T-helper 2 cell treated with Interferon-gamma antibody and Interleukin-4, amounts not matched to agents 100 ng/mL and 5 ng/mL, for 36 hours (primary cell): ENCODE data around the gene ZNF8. TPM values are rescaled to one million over a fixed set of nuclear protein-coding genes. Genes with fewer than 3 reads are reported as not detected.
"Not testable (repeated sequence)": the region's sequence is repeated elsewhere in the genome, so short reads cannot be mapped to it uniquely, and the experiment has no call there.

Experiments used
- intact Hi-C: fragments of 100-400 bp; cut with micrococcal nuclease; formaldehyde crosslinking; loops from one replicate; pipeline ENCODE4 v1.15.1; 2023
- total RNA-seq: library from RNA; stranded (reverse); gene quantifications from 2 replicates; pipeline ENCODE4 v1.2.3, GENCODE V29; 2022

ZNF8 gene
- total RNA-seq, 1 donor from 2014 or later = 4.9 TPM

- intact Hi-C loops = no loop called here
These were observed 16.1 kb downstream of the ZNF8 start for GRCh38 chr19:58294743-58295374.

- intact Hi-C loops = no loop called here
These were observed 17.3 kb downstream of the ZNF8 start for GRCh38 chr19:58296104-58296503.

DNA sequence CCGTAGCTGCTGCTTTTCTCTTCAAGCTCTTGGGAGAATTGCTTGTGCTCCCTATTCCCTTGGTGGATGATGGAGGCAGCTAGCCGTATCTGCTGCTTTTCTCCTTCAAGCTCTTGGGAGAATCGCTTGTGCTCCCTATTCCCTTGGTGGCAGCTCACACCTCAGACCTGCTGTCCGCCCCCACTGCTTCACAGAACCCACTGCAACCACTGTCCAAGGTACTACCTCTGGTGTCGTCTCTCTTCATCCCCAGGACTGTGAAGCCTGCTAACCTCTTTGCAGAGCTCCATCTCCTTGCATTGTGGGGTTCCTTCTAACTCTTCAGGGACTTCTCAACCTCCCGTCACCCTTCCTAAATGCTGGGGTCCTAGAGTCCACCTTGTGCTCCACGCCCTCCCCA is 21.9 kb downstream of the ZNF8 start:
- intact Hi-C loops = no loop called here

DNA sequence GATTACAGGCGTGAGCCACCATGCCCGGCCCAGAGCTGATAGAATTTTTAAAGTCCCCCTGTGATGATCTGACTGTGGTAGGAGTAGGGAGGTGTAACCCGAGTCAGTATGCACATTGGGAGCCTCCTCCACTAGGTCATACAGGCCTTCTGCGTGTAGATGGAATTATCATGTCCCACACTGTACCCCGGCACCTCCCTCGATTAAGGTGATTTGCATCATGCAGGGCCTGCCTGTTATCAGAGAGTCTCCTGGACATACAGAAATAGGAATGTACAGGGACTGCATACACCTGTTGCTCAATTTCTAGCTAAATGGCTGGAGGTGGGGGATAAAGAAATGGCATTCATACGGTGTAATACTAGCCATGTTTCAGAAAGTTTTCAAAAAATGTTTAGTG is 25.5 kb downstream of the ZNF8 start:
- intact Hi-C loops = no loop called here

DNA sequence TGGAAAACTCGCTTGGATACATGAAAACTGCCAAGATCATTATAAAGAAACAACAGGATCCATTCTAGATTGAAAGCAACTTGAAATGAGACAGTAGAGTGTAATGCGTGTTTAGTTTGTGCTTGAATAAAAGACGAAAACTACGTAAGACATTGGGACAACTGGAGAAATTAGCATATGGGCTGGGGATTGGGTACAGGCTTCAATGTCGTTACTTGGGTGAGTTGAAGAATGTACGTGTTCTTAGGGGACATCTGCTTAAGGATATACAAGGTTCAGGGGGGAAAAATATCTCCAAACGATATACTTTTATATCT is 26.0 kb downstream of the ZNF8 start:
- intact Hi-C loops = loop anchor here (1.0 kb wide), 7 partner anchors 23 to 147 kb away; partner anchors contain the start of genes ZNF132, ZNF274, ZNF324B and ZNF497

DNA sequence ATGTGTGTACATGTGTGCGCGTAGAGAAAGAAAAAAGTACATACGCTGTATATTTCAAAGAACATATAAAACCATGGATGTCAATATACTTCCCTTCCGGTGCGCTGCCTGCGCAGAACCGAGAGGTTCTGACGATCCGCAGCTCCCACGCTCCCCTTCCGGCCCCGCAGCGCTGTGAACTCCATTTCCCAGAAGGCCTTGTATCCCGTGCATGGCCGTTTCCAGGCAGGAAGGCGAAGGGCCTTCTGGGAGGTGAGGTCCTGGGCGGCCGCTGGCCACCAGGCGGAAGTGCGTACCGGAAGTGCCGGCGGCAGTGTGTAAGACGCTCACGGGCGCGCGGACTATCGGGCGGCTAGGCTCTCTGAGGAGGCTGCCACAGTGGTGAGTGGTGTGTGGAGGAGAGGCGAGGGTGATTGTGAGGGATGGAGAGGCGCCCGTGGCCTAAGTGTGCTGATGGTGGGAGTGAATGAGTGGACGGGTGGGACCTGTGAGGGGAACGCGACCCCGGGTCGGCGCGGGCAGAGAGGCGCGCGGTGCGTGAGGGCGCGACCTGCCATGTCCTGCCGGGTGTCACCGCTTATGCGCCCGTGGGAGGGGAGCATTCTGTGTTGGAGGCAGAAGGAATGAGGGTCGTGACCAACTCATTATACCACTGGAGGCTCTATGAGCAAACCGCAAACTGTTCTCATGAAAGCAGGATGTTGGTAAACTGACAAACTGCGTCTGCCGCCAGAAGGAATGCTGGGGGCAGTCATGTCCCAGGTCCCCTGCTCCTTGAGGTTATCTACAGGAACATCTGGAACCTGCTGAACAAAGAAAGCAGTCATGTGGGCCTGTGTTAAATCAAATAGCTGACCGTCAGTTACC is 26.5 kb downstream of the ZNF8 start, which contains the start of gene ERVK3-1:
TSS of gene ERVK3-1 (plus strand) at position 313 of the 867 bp plus-strand sequence. CDS start 6,792 bp downstream, outside the sequence.
- intact Hi-C loops = loop anchor here (1.0 kb wide), 7 partner anchors 22 to 146 kb away; partner anchors contain the start of genes ZNF132, ZNF274, ZNF324B and ZNF497

DNA sequence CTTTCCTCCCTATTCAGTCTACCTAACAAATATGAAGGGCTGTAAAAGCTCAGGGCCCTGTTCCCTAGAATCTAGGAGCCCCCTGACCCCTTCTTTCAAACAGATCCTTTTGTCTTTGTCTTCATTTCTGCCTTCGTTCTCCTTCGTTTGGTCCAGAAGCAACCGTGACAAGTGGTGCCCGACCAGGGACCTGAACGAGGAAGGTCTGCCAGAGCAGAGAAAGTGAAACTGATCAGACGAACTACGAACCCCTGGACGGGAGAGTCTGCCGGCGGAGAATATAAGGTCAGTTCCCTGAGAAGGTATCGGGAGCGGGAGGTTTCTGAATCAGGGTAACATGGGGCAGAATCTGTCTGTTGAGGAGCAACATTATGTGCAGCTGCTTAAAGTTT is 27.2 kb downstream of the ZNF8 start:
- intact Hi-C loops = loop anchor here (1.0 kb wide), 7 partner anchors 21 to 145 kb away; partner anchors contain the start of genes ZNF132, ZNF274, ZNF324B and ZNF497

GRCh38 chr19:58307736-58308135 is 29.0 kb downstream of the ZNF8 start:
- intact Hi-C loops = no loop called here

- intact Hi-C loops = not testable (repeated sequence)
These were observed 31.9 kb downstream of the ZNF8 start for GRCh38 chr19:58310685-58311084.

GRCh38 chr19:58311345-58311865 is 32.6 kb downstream of the ZNF8 start:
- intact Hi-C loops = no loop called here

DNA sequence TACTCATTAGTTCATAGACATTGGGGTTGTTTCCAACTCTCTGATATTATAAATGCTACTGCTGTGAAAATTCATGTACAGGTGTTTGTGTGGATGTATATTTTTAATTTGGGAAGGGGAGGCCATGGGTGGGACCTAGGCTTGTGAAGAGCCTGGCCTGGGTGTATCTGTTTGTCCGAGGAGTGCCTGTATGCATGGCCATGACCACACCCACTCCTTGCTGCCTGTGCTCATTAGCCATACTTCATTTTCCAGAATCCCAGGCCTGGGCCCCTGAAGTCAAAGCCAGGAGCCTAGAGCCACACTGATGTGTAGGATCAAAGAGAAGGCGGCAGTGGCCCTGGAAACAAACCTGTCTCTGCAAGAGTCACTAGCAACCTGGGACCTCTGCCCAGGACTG is 36.8 kb downstream of the ZNF8 start:
- intact Hi-C loops = no loop called here

GRCh38 chr19:58317476-58318072 is 38.8 kb downstream of the ZNF8 start:
- intact Hi-C loops = no loop called here

DNA sequence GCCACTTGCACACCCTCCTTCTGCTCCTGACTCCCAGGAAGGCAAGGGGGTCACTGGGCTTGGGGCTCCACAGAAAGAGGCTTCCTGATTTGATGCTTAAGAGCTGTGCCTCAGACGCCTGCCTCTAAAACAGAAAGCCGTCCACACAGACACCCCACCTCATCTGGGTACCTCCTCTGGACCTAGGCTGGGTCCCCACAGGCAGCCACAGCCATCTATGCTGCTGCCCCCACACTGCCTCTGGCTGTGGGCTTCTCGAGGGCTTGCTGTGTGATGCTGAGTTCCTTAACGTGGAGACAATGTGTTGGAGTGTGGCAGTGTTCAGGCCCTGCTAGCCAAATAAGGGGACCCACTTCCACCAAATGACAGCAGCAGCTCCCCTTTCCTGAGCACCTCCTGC is 39.5 kb downstream of the ZNF8 start:
- intact Hi-C loops = no loop called here

DNA sequence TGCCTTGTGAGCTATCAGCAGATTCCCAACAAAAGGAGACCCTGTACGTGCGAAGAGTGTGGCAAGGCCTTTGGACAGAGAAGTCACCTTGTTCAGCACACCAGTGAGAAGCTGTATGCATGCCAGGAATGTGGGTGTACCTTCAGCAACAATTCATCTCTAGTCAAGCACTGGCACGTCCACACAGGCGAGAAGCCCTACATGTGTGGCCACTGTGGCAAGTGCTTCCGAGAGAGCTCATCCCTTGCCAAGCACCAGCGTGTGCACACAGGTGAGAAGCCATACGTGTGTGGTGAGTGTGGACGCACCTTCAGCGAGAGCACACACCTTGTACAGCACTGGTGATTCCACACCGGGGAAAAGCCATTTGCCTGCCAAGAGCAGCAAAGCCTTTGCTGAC is 40.5 kb downstream of the ZNF8 start:
- intact Hi-C loops = no loop called here

- intact Hi-C loops = loop anchor here (1.0 to 5.0 kb wide), 6 partner anchors 47 to 890 kb away; partner anchors contain the start of genes RPS5, ZNF446, ZNF584 and ZNF749
These were observed 46.7 kb downstream of the ZNF8 start for GRCh38 chr19:58325311-58326022.

DNA sequence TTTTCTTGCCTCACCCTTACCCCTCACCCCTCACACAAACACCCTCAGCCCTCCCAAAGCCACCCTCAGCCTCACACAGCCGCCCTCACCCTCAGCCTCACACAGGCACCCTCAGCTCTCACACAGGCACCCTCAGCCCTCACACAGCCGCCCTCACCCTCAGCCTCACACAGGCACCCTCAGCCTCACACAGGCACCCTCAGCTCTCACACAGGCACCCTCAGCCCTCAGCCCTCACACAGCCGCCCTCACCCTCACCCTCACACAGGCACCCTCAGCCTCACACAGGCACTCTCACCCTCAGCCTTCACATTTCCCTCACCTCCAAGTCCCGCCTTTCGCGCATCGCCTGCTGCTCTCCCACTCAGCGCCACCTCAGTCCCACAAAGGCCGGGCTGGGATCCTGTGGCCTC is 47.8 kb downstream of the ZNF8 start:
- intact Hi-C loops = loop anchor here (1.0 to 5.0 kb wide), 6 partner anchors 48 to 891 kb away; partner anchors contain the start of genes RPS5, ZNF446, ZNF584 and ZNF749

DNA sequence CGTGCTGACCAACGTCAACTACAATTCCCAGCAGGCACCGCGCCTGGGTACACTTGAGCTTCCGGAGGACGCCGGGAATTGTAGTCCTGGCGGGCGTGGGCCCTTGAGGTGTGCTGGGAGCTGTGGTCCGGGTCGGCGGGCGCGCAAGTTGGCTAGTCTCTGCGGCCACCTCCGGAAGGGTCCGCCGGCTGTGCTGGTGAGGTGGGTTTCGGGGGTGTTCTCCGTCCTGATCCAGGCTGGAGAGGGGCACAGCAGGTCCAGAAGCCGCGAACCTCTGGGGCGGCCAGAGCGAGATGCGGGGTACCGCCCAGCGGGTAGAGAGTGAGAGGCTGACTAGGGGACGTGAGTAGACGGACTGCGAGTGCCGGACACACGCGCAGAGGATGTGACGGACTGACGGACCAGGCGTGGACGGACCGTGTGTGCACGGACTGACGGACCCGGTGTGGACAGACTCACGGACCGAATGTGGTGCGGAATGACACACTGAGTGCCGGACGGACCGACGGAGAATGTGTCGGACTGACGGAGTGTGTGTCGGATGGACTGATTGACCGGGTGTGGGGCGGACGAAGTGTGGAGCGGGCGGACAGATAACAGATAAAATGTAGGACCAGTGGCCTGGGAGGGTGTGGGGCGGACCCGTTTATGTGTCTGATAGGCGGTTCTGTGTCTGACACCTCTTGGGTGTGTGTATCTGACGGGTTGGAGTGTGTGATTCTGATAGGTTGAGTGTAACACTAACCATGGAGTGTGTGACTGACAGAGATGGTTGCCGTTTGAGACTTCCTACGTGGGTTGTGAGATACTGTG is 48.4 kb downstream of the ZNF8 start, which contains the start of gene ZSCAN22:
TSS of gene ZSCAN22 (plus strand) at position 81 of the 813 bp plus-strand sequence. CDS start 7,809 bp downstream, outside the sequence.
- intact Hi-C loops = loop anchor here (1.0 to 5.0 kb wide), 9 partner anchors 20 to 892 kb away; partner anchors contain the start of genes ERVK3-1, RPS5, ZNF446 and ZNF497

DNA sequence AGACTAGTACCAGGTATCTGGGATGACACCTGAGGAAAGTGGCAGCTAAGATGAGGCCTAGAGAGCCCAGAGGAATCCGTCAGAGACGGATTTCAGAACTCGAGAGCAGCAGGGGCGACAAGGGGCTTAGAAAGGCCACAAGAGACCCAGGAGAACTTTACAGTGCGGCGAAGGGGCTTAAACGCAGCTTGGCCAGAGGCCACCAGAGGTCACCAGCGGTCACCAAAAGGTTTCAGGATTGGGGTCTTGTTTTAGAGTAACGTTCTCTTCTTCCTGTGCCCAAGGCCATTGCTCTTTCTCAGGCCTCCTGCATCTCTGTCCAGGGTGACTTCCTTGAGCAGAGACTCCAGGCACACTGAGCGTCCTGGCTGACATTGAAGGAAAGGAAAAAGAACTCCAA is 50.2 kb downstream of the ZNF8 start:
- intact Hi-C loops = loop anchor here (5.0 kb wide), 2 partner anchors 78 to 148 kb away; partner anchors contain the start of genes ZNF446 and ZNF584

DNA sequence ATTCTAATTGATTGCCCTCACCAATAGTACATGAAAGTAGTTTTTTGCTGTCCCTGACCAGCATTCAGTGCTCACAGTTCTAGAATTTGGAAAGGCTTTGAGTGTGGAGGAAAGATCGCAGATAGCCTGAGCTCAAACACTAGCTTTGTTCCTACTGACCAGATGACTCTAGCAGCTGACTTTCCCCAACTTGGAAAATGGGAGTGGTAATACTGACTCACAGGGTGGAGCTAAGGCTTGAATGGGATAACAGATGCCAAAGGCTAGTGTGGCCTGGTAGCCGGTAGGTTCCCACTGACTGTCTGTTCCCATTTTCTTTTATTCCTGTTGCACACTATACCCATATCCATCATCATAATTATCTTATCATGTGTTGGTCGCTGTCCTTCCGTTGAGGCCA is 51.7 kb downstream of the ZNF8 start:
- intact Hi-C loops = no loop called here

GRCh38 chr19:58332697-58333096 is 53.9 kb downstream of the ZNF8 start:
- intact Hi-C loops = no loop called here
